ENCODE measurements around the gene MACROD2. TPM values are rescaled to one million over a fixed set of nuclear protein-coding genes. Genes with fewer than 3 reads are reported as not detected.

The MACROD2 gene
- total RNA-seq, 1 donor from 2014 or later: not detected

- intact Hi-C loops (cut with micrococcal nuclease): no loop called here
Measured at GRCh38 chr20:15236812-15237211, 1241.5 kb downstream of the MACROD2 start.

- intact Hi-C loops (cut with micrococcal nuclease): no loop called here
Measured at GRCh38 chr20:15239542-15240206, 1244.4 kb downstream of the MACROD2 start.

GRCh38 chr20:15240801-15241200, 1245.5 kb downstream of the MACROD2 start:
- intact Hi-C loops (cut with micrococcal nuclease): no loop called here

GRCh38 chr20:15241681-15242080, 1246.4 kb downstream of the MACROD2 start:
- intact Hi-C loops (cut with micrococcal nuclease): no loop called here

- intact Hi-C loops (cut with micrococcal nuclease): no loop called here
Measured at GRCh38 chr20:15242773-15243172, 1247.5 kb downstream of the MACROD2 start.

- intact Hi-C loops (cut with micrococcal nuclease): no loop called here
Measured at GRCh38 chr20:15245896-15246295, 1250.6 kb downstream of the MACROD2 start.

GRCh38 chr20:15248618-15249395, 1253.5 kb downstream of the MACROD2 start:
- intact Hi-C loops (cut with micrococcal nuclease): no loop called here

GRCh38 chr20:15251171-15251570, 1255.9 kb downstream of the MACROD2 start:
- intact Hi-C loops (cut with micrococcal nuclease): no loop called here

GRCh38 chr20:15252304-15252703, 1257.0 kb downstream of the MACROD2 start:
- intact Hi-C loops (cut with micrococcal nuclease): no loop called here

GRCh38 chr20:15253431-15253830, 1258.1 kb downstream of the MACROD2 start:
- intact Hi-C loops (cut with micrococcal nuclease): no loop called here

GRCh38 chr20:15256676-15257568, 1261.6 kb downstream of the MACROD2 start:
- intact Hi-C loops (cut with micrococcal nuclease): no loop called here

GRCh38 chr20:15257569-15257870, 1262.2 kb downstream of the MACROD2 start:
- intact Hi-C loops (cut with micrococcal nuclease): no loop called here

GRCh38 chr20:15265581-15266309, 1270.4 kb downstream of the MACROD2 start:
- intact Hi-C loops (cut with micrococcal nuclease): no loop called here

GRCh38 chr20:15267935-15268334, 1272.6 kb downstream of the MACROD2 start:
- intact Hi-C loops (cut with micrococcal nuclease): no loop called here

- intact Hi-C loops (cut with micrococcal nuclease): no loop called here
Measured at GRCh38 chr20:15278041-15278440, 1282.7 kb downstream of the MACROD2 start.

- intact Hi-C loops (cut with micrococcal nuclease): no loop called here
Measured at GRCh38 chr20:15287329-15287728, 1292.0 kb downstream of the MACROD2 start.

- intact Hi-C loops (cut with micrococcal nuclease): no loop called here
Measured at GRCh38 chr20:15288106-15288505, 1292.8 kb downstream of the MACROD2 start.

GRCh38 chr20:15289337-15289736, 1294.0 kb downstream of the MACROD2 start:
- intact Hi-C loops (cut with micrococcal nuclease): no loop called here

GRCh38 chr20:15292405-15292804, 1297.1 kb downstream of the MACROD2 start:
- intact Hi-C loops (cut with micrococcal nuclease): no loop called here

- intact Hi-C loops (cut with micrococcal nuclease): no loop called here
Measured at GRCh38 chr20:15296422-15296821, 1301.1 kb downstream of the MACROD2 start.

Data from T-helper 1 cell treated with Interleukin-12 subunit alpha and Interleukin-12 subunit beta and Interleukin-4 antibody, amounts not matched to agents 30 ng/mL and 1 ng/mL, for 36 hours (primary cell).